ENCODE measurements around the gene SERGEF. TPM values are rescaled to one million over a fixed set of nuclear protein-coding genes. Genes with fewer than 3 reads are reported as not detected.

Gene SERGEF
- total RNA-seq, 4 donors from 2014 or later = 32.0 to 50.2 (median 37.6) TPM

GRCh38 chr11:17828311-17828751 lies 184.5 kb downstream of the SERGEF start:
- no peak for TF ChIP-seq POLR2A (IDR thresholded peaks at IDR 0.05; ENCODE audit: low read depth)
- peak in 1 of 2 donors; percentile 26 for TF ChIP-seq POLR2AphosphoS5 (IDR thresholded peaks at IDR 0.05)
- intact Hi-C loops (cut with DNase I) = no loop called here
- Histone ChIP-seq H3K9me3 (no peaks in the 10 kb centered on the region), H3K36me3 (no peaks in the 10 kb centered on the region), H3K4me3 (no peak overlapping the region), H3K27me3 (no peaks in the 10 kb centered on the region), H3K27ac (replicated peaks in 1 of 4) (peak overlapping the region in 1 of 4 donors; percentile 47), H3K4me1 (peaks cover 0 to 16% (median 13%) of the 10 kb centered on the region in 4 donors)
- WGBS = 53% methylated on average over 9 of the region's 9 CpGs
- no peak for DNase-seq (ENCODE audit: extremely low spot score)

GRCh38 chr11:17827006-17827405 lies 185.8 kb downstream of the SERGEF start:
- 96% methylated on average over 5 of the region's 5 CpGs for WGBS
- no peak overlapping the region for H3K27ac ChIP-seq (replicated peaks in 1 of 4)
- H3K4me3 ChIP-seq = no peak overlapping the region
- DNase-seq (ENCODE audit: extremely low spot score) = no peak
- no peaks in the 10 kb centered on the region for H3K9me3 ChIP-seq
- H3K36me3 ChIP-seq = no peaks in the 10 kb centered on the region
- H3K4me1 ChIP-seq = peaks cover 7 to 26% (median 22%) of the 10 kb centered on the region in 4 donors
- intact Hi-C loops (cut with DNase I) = no loop called here
- no peaks in the 10 kb centered on the region for H3K27me3 ChIP-seq
- TF ChIP-seq POLR2A (IDR thresholded peaks at IDR 0.05; ENCODE audit: low read depth) (no peak), CTCF (IDR thresholded peaks at IDR 0.05) (no peak), EP300 (IDR thresholded peaks at IDR 0.05) (no peak), POLR2AphosphoS5 (IDR thresholded peaks at IDR 0.05) (no peak)

DNA sequence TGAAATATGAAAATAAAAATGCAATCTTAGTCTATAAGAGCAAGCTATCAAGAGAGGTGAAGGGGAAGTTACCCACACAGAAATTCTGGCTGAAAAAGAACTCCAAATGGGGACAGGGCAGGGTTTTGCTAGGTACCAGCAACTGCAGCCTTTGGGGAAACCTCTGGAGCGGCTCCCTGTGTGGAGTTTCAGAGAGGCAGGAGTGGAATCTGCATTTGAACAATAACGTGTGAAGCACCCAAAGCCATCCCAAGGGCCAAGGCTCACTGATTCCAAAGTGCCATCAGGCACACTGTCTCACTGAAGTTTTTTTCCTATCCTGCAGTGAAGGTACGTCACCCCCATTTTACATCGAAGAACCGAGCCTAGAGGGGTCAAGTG lies 190.5 kb downstream of the SERGEF start:
- Histone ChIP-seq H3K36me3 (no peaks in the 10 kb centered on the region), H3K9me3 (no peaks in the 10 kb centered on the region), H3K27ac (replicated peaks in 1 of 4) (peak overlapping the region in 3 of 4 donors; percentile 1 to 62 (median 49)), H3K4me1 (peaks cover 15 to 20% (median 18%) of the 10 kb centered on the region in 4 donors), H3K4me3 (no peak overlapping the region), H3K27me3 (no peaks in the 10 kb centered on the region)
- 58% methylated on average over 5 of the region's 5 CpGs for WGBS
- TF ChIP-seq EP300 (IDR thresholded peaks at IDR 0.05) (no peak), POLR2A (IDR thresholded peaks at IDR 0.05; ENCODE audit: low read depth) (no peak), POLR2AphosphoS5 (IDR thresholded peaks at IDR 0.05) (no peak), CTCF (IDR thresholded peaks at IDR 0.05) (no peak)
- intact Hi-C loops (cut with DNase I) = no loop called here
- DNase-seq (ENCODE audit: extremely low spot score) = no peak

DNA sequence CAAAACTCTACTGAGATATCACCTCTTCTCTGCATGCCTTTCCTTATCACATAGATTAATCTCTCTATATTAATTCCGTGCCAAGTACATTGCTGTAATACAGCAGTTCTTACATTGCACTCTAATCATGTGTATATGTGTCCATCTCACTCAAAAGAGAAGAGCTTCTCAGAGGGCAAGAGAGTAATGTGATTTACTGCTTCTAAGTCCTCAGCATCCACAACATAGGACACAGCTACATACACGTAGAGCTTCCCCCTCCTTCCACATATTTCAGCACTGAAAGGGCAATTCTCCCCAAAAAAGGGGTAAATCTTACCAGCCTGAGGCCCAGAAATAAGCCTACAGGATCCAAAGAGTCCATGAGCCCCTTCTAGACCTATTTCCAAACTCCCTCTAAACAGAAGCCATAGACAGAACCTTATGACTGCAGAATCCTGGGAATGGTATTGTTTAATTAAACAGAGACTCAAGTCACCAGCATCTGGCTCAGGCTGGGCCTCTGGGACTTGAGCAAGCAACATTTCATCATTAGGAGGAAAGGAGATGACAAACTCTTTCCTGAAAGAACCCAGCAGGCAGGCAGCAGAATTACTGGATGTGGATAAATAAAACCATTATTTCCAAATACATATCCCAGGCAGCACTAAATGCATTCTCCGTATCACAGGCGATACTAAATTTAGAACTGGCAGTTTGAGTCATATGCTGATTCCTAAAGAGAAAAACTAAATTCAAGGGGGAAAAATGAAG lies 191.0 kb downstream of the SERGEF start:
- H3K27ac ChIP-seq (replicated peaks in 1 of 4) = peak overlapping the region in 3 of 4 donors; percentile 16 to 62 (median 49)
- no peaks in the 10 kb centered on the region for H3K36me3 ChIP-seq
- no peaks in the 10 kb centered on the region for H3K9me3 ChIP-seq
- H3K4me3 ChIP-seq = no peak overlapping the region
- 30% methylated on average over 4 of the region's 4 CpGs for WGBS
- TF ChIP-seq POLR2AphosphoS5 (IDR thresholded peaks at IDR 0.05) (peak in 1 of 2 donors; percentile 63), EP300 (IDR thresholded peaks at IDR 0.05) (no peak)
- intact Hi-C loops (cut with DNase I) = no loop called here
- H3K27me3 ChIP-seq = no peaks in the 10 kb centered on the region
- peaks cover 15 to 19% (median 16%) of the 10 kb centered on the region in 4 donors for H3K4me1 ChIP-seq
- no peak for DNase-seq (ENCODE audit: extremely low spot score)

DNA sequence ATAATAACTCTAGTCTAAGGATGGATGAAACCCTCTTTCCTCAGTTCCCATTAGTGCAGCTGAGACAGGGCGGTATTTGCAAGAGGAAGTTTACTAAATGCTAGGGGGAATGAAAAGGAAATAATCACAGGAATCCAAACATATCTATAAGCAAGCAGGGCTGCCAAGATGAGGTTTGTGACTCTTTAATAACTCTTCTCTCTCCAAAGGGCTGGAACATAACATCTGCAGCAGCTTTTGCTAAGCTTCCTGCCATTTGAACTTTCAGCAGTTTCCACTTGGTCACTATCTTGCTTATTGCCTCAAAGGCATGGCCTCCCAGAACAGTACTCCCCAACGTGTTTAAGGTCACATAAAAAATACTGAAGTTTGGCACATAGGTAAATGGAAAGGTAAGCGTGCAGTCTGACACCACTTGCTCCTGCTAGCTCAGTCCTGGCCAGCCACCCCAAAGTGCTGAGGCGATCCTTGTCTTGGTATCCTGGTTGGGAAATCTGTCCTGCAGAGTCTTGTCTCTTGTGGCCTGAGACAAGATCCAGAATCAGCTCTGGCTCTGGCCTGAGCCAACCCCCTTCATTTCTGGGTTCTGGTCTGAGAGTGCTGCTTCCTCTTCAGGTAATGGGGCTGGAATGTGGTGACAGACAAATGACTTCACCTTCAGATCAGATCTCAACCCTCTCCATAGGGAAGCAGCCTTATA lies 196.5 kb downstream of the SERGEF start:
- H3K9me3 ChIP-seq = no peaks in the 10 kb centered on the region
- no peak for TF ChIP-seq CTCF (IDR thresholded peaks at IDR 0.05)
- TF ChIP-seq POLR2A (IDR thresholded peaks at IDR 0.05; ENCODE audit: low read depth) = no peak
- no peak for TF ChIP-seq EP300 (IDR thresholded peaks at IDR 0.05)
- no peak for TF ChIP-seq POLR2AphosphoS5 (IDR thresholded peaks at IDR 0.05)
- H3K27me3 ChIP-seq = no peaks in the 10 kb centered on the region
- no peak for DNase-seq (ENCODE audit: extremely low spot score)
- no peak overlapping the region for H3K27ac ChIP-seq (replicated peaks in 1 of 4)
- intact Hi-C loops (cut with DNase I) = no loop called here
- H3K36me3 ChIP-seq = no peaks in the 10 kb centered on the region
- H3K4me1 ChIP-seq = peaks cover 12 to 43% (median 34%) of the 10 kb centered on the region in 4 donors
- WGBS = 56% methylated on average over 4 of the region's 4 CpGs
- no peak overlapping the region for H3K4me3 ChIP-seq

Data from esophagus muscularis mucosa (tissue), 4 donors.